GM19239 (cell line): ENCODE measurements around the gene TAF5L.

ENCODE experiments used
- DNase-seq: peaks from one replicate; pipeline ENCODE4 v3.0.0; 2011; ENCODE audit warnings: low spot score; ENCODE audit not compliant: insufficient read length
- FAIRE-seq: peaks from 2 replicates; lab custom pipeline; 2011; peaks lifted over from hg19 to GRCh38; lab: Jason Lieb, UNC

The TAF5L gene

GRCh38 chr1:229552732-229553131 is 73.2 kb downstream of the TAF5L start:
- FAIRE-seq (no peak), DNase-seq (no peak)

- FAIRE-seq (no peak), DNase-seq (no peak)
Measured at GRCh38 chr1:229550812-229551567, 74.9 kb downstream of the TAF5L start.

GRCh38 chr1:229547542-229547941 is 78.4 kb downstream of the TAF5L start:
- FAIRE-seq (no peak), DNase-seq (no peak)

GRCh38 chr1:229544587-229544986 is 81.3 kb downstream of the TAF5L start:
- DNase-seq (no peak), FAIRE-seq (no peak)
